Ecto neural progenitor cell (in vitro differentiated cells): ENCODE results near the gene RBBP8.

Experiments used
- DNase-seq: peaks from one replicate; pipeline ENCODE4 v3.0.0-alpha.2; 2018; ENCODE audit warnings: low spot score

RBBP8 gene

GRCh38 chr18:22999212-22999611 is 66.1 kb downstream of the RBBP8 start:
- DNase-seq = no peak

GRCh38 chr18:22999647-23000046 is 66.5 kb downstream of the RBBP8 start:
- no peak for DNase-seq

GRCh38 chr18:23003289-23003688 is 70.2 kb downstream of the RBBP8 start:
- no peak for DNase-seq

DNA sequence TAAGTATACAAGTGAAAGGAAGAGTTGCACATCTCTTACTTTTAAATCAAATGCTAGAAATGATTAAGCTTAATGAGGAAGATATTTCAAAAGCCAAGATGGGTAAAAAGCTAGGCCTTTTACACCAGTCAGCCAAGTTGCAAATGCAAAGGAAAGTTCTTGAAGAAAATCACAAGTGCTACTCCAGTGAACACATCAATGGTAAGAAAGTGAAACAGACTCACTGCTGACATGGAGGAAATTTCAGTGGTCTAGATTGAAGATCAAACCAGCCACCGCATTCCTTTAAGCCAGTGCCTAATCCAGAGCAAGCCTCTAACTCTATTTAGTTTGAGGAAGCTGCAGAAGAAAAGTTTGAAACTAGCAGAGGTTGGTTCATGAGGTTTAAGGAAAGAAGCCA is 79.1 kb downstream of the RBBP8 start:
- DNase-seq = no peak

GRCh38 chr18:23020555-23021294 is 87.6 kb downstream of the RBBP8 start:
- no peak for DNase-seq

DNA sequence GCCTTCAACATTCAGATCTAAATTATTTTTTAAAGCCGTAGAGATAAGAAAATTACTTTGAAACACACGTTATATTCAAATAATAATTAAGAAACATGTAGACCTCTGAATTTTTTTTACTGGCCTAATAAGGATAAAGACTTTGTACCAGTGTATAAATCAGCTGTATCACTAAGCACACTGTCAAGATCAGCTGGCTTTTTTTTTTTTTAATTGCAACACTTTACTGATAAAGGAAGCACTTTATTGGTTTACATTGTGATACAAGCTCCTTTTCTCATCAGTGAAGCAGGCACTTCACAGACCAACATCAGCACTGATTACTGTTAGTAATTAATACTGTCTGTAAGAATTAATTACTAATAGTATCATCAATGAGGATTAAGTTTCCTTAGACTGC is 88.5 kb downstream of the RBBP8 start:
- no peak for DNase-seq

- no peak for DNase-seq
Observed at GRCh38 chr18:23032030-23032582, 99.0 kb downstream of the RBBP8 start.

DNA sequence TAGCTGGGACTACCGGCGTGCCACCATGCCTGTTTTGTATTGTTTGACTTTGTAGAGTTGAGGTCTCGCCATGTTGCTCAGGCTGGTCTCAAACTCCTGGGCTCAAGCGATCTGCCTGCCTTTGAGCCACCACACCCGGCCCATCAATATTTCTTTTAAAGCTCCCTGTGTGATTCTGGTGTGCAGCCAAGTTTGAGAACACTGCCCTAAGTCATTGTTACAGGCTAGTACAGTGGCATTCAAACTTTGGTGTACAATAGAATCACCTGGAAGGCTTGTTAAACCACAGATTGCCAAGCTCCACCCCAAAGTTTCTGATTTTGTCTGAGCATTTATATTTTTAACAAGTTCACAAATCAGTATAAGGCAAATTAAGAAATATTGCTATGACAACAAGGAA is 99.9 kb downstream of the RBBP8 start:
- no peak for DNase-seq

GRCh38 chr18:23036660-23037201 is 103.6 kb downstream of the RBBP8 start:
- no peak for DNase-seq

- DNase-seq = no peak
Observed at GRCh38 chr18:23037646-23038045, 104.5 kb downstream of the RBBP8 start.

DNA sequence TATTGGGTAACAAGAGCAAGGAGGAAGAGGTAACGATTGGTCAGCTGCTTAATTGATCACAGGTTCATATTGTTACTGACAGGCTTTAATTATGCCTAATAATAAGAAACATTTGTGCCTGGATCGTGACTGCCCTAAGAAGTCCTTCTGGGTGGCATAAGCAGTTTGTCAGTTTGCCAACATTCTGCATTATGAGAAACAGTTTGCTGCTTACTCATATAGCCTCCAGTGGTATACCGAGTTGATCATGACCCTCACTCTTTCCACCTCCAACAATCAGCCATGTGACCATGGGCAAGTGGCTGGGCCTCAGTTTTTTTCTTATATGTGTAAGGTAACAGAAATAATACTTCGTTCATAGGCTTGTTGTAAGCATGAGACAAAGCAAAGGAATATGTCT is 105.6 kb downstream of the RBBP8 start:
- DNase-seq = no peak

- no peak for DNase-seq
Observed at GRCh38 chr18:23042133-23042532, 109.0 kb downstream of the RBBP8 start.

DNA sequence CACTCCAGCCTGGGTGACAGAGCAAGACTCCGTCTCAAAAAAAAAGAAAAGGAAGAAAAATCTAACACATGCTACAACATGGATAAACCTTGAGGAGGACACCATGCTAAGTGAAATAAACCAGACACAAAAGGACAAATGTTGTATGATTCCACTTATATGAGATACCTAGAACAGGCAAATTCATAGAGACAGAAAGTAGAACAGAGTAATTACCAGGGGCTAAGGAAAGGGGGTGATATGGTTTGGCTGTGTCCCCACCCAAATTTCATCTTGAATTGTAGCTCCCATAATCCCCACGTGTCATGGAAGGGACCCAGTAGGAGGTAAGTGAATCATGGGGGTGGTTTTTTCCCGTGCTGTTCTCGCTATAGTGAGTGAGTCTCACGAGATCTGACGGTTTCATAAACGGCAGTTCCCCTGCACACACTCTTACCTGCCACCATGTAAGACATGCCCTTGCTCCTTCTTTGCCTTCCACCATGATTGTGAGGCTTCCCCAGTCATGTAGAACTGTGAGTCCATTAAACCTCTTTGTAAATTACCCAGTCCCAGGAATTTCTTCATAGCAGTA is 110.8 kb downstream of the RBBP8 start:
- no peak for DNase-seq

DNA sequence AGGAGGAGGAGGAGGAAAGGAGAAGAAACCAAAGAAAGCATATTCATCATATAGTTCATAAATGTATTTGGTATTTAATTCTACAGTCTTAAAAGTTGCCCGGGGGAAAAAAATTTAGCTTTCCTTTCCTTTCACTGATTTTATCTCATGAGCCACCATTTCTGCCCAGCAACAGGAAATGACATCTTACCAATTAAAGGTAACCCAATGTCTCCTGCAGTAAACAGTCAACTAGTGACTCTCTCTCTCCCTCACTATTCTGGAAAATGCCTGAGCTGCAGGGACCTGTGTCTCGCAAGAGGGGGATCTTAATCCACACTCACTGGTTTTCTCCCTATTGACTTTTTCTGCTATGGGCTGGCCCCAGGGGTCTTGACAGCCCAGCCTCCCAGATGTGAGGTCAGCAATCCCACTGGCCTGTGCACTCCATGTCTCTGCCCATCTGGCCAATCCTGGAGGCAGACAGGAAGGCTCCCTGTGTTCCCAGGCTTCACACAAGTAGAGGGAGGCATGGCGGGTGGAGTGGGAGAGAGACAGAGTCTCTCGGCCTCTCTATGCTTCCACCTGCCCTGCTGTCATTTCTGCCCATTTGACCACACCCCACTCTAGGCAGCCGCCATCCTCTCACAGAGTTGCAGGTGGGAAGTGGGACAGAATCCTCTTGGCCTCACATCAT is 116.7 kb downstream of the RBBP8 start:
- no peak for DNase-seq

DNA sequence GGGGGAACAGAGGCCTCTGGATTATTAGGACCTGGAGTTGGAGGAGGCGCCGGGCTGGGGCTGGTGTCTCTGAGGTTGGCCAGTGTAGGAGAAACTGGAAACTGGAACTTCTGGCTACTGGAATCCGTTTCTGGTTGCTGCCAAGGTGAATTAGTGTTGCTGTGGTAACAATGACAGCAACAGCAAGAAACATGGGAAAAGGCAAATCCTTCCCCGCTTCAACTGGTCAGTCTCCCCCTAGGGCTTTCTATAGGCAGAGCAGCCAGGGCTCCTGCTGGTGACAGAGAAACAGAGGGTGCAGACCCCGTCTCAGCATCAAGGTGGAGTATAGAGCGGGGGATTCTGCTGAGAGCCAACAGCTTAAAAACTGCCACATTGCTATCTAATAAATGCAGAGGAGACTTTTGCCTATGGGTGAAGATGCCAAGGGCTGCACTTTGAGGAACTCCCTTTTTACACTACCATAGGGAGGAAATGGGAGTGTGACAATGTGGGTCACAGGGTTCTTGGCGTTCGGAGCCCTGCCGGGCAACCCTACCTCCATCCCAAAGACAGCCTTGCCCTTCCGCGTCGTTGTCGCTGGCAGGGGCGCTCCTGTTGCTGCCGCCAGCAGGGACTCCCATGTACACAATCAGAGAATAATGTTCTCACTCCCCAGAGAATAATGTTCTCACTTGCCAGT is 120.8 kb downstream of the RBBP8 start:
- DNase-seq = peak; percentile 76

GRCh38 chr18:23054553-23054952 is 121.4 kb downstream of the RBBP8 start:
- DNase-seq = no peak

DNA sequence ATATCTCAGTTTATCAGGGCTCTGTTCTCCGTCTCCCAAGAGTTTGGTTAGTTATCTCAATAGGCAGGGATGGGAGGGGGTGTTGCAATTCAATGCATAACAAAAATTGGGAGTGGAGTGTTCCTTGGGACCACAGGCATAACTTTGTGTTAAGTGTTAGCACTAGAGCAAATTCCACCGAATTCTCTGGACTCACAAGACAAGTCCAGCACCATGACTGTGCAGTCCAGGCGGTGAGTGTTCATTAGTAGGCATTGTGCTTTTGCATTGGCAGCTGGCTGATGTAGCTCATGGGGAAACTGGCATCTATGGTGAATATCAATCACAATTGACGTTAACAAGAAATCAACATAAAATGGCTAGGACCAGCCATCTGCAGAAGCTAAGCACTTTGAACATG is 123.2 kb downstream of the RBBP8 start:
- no peak for DNase-seq

- DNase-seq = no peak
Observed at GRCh38 chr18:23057096-23057495, 124.0 kb downstream of the RBBP8 start.

GRCh38 chr18:23058746-23059415 is 125.8 kb downstream of the RBBP8 start:
- DNase-seq = no peak

GRCh38 chr18:23059541-23060465 is 126.7 kb downstream of the RBBP8 start:
- no peak for DNase-seq

- DNase-seq = no peak
Observed at GRCh38 chr18:23062011-23062410, 128.9 kb downstream of the RBBP8 start.
